ENCODE data around the gene RTL10.

DNA sequence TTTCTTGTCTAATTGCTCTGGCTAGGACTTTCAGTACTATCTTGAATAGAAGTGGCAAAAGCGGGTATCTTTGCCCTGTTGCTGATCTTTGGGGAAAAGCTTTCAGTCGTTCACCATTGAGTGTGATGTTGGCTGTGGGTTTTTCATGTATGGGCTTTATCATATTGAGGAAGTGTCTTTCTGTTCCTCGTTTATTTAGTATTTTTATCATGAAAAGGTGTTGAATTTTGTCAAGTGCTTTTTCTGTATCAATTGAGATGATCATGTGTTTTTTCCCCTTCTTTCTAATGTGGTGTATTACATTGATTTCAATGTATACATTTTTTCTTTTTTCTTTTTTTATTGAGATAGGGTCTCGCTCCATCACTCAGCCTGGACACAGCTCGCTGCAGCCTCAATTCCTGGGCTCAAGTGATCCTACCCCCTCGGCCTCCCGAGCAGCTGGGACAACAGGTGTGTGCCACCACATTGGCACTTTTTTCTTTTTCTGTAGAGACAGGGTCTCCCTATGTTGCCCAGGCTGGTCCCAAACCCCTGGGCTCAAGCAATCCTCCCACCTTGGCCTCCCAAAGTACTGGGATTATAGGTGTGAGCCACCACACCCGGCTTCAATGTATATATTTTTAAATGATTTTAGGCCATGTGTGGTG lies 5.3 kb upstream of the RTL10 start:
- TF ChIP-seq ZNF274 (IDR thresholded peaks at IDR 0.05; ENCODE audit: insufficient read depth, insufficient read length): no peak
- no peak for TF ChIP-seq ATF2 (IDR thresholded peaks at IDR 0.05; ENCODE audit: low read length)
- no peak for TF ChIP-seq RB1 (IDR thresholded peaks at IDR 0.05; ENCODE audit: borderline replicate concordance)
- no peak for TF ChIP-seq CTCF (IDR thresholded peaks at IDR 0.05 in 2 of 3, conservative IDR thresholded peaks at IDR 0.05 in 1 of 3; ENCODE audit: control insufficient read depth in 2 of 3, extremely low read depth in 1 of 3, insufficient read depth in 1 of 3, low read depth in 3 of 3, low read length in 3 of 3)
- no peak for TF ChIP-seq KLF5 (IDR thresholded peaks at IDR 0.05; ENCODE audit: partially characterized antibody)
- no peak for TF ChIP-seq YY1 (IDR thresholded peaks at IDR 0.05; ENCODE audit: low read depth, low read length)
- no peak for TF ChIP-seq POLR2A (IDR thresholded peaks at IDR 0.05; ENCODE audit: low read depth, low read length)
- no peak for TF ChIP-seq ZNF592 (IDR thresholded peaks at IDR 0.05)
- TF ChIP-seq PML (IDR thresholded peaks at IDR 0.05; ENCODE audit: low read length): no peak
- TF ChIP-seq ETV6 (conservative IDR thresholded peaks at IDR 0.05 in 1 of 2, IDR thresholded peaks at IDR 0.05 in 1 of 2; ENCODE audit: borderline replicate concordance in 1 of 2, low read depth in 1 of 2): no peak
- no peak for TF ChIP-seq RFX5 (IDR thresholded peaks at IDR 0.05; ENCODE audit: low read depth, low read length)
- TF ChIP-seq, protein P1, sequence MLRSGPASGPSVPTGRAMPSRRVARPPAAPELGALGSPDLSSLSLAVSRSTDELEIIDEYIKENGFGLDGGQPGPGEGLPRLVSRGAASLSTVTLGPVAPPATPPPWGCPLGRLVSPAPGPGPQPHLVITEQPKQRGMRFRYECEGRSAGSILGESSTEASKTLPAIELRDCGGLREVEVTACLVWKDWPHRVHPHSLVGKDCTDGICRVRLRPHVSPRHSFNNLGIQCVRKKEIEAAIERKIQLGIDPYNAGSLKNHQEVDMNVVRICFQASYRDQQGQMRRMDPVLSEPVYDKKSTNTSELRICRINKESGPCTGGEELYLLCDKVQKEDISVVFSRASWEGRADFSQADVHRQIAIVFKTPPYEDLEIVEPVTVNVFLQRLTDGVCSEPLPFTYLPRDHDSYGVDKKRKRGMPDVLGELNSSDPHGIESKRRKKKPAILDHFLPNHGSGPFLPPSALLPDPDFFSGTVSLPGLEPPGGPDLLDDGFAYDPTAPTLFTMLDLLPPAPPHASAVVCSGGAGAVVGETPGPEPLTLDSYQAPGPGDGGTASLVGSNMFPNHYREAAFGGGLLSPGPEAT (IDR thresholded peaks at IDR 0.05; ENCODE audit: low read depth): no peak
- no peak for TF ChIP-seq SPI1 (IDR thresholded peaks at IDR 0.05; ENCODE audit: borderline replicate concordance, insufficient read depth, low read depth, low read length)
- TF ChIP-seq, protein P2, sequence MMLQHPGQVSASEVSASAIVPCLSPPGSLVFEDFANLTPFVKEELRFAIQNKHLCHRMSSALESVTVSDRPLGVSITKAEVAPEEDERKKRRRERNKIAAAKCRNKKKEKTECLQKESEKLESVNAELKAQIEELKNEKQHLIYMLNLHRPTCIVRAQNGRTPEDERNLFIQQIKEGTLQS (IDR thresholded peaks at IDR 0.05; ENCODE audit: borderline replicate concordance, extremely low read depth, low read depth, low read length): no peak
